Neural progenitor cell (in vitro differentiated cells): Measurements from ENCODE around the gene CFAP20DC.

Experiments used
- CTCF ChIP-seq: fragments of 200-600 bp; sonication (generic); IDR thresholded peaks from 2 replicates; pipeline ENCODE4 v1.5.1; 2017; ENCODE audit warnings: antibody characterized with exemption, mild to moderate bottlenecking
- EZH2 ChIP-seq: fragments of 200-600 bp; sonication (generic); IDR thresholded peaks from 2 replicates; pipeline ENCODE4 v1.6.1; 2017; ENCODE audit warnings: antibody characterized with exemption, mild to moderate bottlenecking, moderate library complexity
- EZH2phosphoT487 ChIP-seq: fragments of 200-600 bp; sonication (generic); IDR thresholded peaks from 2 replicates; pipeline ENCODE4 v1.6.1; 2017; ENCODE audit warnings: antibody characterized with exemption

- no peak for TF ChIP-seq CTCF
- no peak for TF ChIP-seq EZH2
- no peak for TF ChIP-seq EZH2phosphoT487
Measured at GRCh38 chr3:58799271-58799670, 250.6 kb downstream of the CFAP20DC start.
